ENCODE results near the gene OAS2.

- no peak for TF ChIP-seq CTCF (conservative IDR thresholded peaks at IDR 0.05; ENCODE audit: low read depth, low read length)
- TF ChIP-seq EZH2phosphoT487 (IDR thresholded peaks at IDR 0.05; ENCODE audit: borderline replicate concordance, low read length), result no peak
Measured at GRCh38 chr12:112929715-112930114, 48.6 kb upstream of the OAS2 start.
